Neural crest cell (in vitro differentiated cells): ENCODE results near the gene IGSF9B. TPM values are rescaled to one million over a fixed set of nuclear protein-coding genes. Genes with fewer than 3 reads are reported as not detected.

Experiments used
- DNase-seq: peaks from one replicate; pipeline ENCODE4 v3.0.0; 2021; ENCODE audit warnings: low read depth, mixed read lengths, low spot score
- H3K27ac Mint-ChIP-seq: one replicate; pipeline ENCODE4 v1.8.0; 2021; ENCODE audit warnings: mild to moderate bottlenecking, mixed read lengths; ENCODE audit not compliant: unreplicated experiment
- H3K27me3 Mint-ChIP-seq: 2 replicates; pipeline ENCODE4 v1.8.0; 2021; ENCODE audit warnings: low read depth, mild to moderate bottlenecking, mixed read lengths
- H3K36me3 Mint-ChIP-seq: 2 replicates; pipeline ENCODE4 v1.8.0; 2021; ENCODE audit warnings: low read depth, mild to moderate bottlenecking, mixed read lengths
- H3K4me1 Mint-ChIP-seq: 2 replicates; pipeline ENCODE4 v1.8.0; 2021; ENCODE audit warnings: mixed read lengths
- H3K4me3 Mint-ChIP-seq: one replicate; pipeline ENCODE4 v1.8.0; 2021; ENCODE audit warnings: mild to moderate bottlenecking, mixed read lengths
- H3K9me3 Mint-ChIP-seq: 2 replicates; pipeline ENCODE4 v1.8.0; 2021; ENCODE audit warnings: mixed read lengths
- total RNA-seq: library from RNA; stranded (reverse); gene quantifications from 2 replicates; pipeline ENCODE4 v1.2.1, GENCODE V29; 2021
- TF ChIP-seq, protein P1 (sequence below): fragments of 200-600 bp; sonication (generic); conservative IDR thresholded peaks from 2 replicates; pipeline ENCODE4 v1.5.0; 2021; ENCODE audit warnings: antibody characterized with exemption, mild to moderate bottlenecking

Gene IGSF9B
- total RNA-seq, 1 donor from 2014 or later: 12.9 TPM

DNA sequence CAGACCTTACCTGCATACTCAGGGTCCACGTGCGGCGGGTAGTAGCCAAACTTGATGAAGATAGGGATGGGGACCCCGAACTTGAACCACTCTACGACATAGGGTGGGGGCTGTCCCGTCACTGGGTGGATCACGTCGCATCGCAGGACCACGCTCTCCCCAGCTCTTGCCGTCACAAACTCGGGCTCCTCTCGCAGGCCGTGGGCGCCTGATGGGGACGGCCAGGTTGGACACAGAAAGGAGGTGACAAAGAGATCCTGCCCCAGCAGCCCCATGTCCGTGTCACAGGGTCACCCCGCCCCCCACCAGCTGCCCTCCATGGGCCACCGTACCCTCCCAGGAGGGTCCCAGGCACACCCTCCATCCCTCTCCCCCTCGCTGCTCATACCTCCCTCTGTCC, 10.7 kb downstream of the IGSF9B start:
- Mint-ChIP-seq H3K27ac (no peak overlapping the region), H3K9me3 (no peaks in the 10 kb centered on the region), H3K4me3 (no peak overlapping the region), H3K27me3 (peaks cover 46% of the 10 kb centered on the region), H3K36me3 (no peaks in the 10 kb centered on the region), H3K4me1 (peaks cover 43% of the 10 kb centered on the region)
- no peak for DNase-seq
- TF ChIP-seq, protein P1, sequence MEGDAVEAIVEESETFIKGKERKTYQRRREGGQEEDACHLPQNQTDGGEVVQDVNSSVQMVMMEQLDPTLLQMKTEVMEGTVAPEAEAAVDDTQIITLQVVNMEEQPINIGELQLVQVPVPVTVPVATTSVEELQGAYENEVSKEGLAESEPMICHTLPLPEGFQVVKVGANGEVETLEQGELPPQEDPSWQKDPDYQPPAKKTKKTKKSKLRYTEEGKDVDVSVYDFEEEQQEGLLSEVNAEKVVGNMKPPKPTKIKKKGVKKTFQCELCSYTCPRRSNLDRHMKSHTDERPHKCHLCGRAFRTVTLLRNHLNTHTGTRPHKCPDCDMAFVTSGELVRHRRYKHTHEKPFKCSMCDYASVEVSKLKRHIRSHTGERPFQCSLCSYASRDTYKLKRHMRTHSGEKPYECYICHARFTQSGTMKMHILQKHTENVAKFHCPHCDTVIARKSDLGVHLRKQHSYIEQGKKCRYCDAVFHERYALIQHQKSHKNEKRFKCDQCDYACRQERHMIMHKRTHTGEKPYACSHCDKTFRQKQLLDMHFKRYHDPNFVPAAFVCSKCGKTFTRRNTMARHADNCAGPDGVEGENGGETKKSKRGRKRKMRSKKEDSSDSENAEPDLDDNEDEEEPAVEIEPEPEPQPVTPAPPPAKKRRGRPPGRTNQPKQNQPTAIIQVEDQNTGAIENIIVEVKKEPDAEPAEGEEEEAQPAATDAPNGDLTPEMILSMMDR: no peak

DNA sequence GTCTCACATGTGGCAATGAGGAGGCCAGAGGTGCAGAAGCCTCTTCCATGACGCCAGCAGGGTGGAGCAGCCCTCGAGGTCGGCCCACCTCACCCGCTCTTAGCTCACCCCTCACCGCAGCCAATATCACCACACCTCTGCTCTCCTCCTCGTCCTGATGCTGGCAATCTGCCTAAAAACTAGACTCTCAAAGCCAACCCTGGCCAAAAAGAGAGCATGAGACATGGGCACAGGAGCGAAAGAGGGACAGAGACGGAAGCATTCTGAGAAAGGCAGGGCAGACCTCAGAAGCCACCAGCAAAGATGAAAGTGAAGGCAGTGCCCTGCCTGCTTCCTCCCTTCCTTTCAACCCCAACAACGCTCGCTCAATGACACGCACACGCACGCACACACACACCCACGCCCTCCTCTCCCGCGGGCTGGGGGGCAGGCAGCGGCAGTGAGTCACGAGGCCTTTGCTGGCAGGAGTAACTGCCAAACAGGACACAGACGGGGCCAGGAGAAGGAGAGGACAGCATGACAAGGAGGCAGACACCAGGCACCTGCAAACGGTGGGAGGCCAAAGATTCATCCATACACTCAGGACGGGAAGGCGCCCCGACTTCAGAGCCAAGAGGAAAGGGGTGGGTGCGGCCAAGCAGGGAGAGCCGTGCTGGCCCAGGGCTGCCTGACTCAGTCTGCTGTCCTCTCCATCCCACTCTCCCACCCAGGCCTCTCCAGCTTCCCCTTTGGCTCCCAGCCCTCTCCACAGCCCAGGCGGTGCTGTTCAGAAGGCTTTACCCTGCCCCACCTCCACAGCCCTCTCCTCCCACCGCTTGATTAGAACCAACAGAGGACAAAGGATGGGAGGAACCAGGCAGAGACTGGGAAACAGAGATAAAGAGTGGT, 11.4 kb downstream of the IGSF9B start:
- peak overlapping the region; percentile 47 for H3K4me3 Mint-ChIP-seq
- H3K36me3 Mint-ChIP-seq: peaks cover 3% of the 10 kb centered on the region
- DNase-seq: no peak
- peaks cover 3% of the 10 kb centered on the region for H3K9me3 Mint-ChIP-seq
- peaks cover 38% of the 10 kb centered on the region for H3K27me3 Mint-ChIP-seq
- TF ChIP-seq, protein P1: no peak
- H3K27ac Mint-ChIP-seq: no peak overlapping the region
- peaks cover 43% of the 10 kb centered on the region for H3K4me1 Mint-ChIP-seq

DNA sequence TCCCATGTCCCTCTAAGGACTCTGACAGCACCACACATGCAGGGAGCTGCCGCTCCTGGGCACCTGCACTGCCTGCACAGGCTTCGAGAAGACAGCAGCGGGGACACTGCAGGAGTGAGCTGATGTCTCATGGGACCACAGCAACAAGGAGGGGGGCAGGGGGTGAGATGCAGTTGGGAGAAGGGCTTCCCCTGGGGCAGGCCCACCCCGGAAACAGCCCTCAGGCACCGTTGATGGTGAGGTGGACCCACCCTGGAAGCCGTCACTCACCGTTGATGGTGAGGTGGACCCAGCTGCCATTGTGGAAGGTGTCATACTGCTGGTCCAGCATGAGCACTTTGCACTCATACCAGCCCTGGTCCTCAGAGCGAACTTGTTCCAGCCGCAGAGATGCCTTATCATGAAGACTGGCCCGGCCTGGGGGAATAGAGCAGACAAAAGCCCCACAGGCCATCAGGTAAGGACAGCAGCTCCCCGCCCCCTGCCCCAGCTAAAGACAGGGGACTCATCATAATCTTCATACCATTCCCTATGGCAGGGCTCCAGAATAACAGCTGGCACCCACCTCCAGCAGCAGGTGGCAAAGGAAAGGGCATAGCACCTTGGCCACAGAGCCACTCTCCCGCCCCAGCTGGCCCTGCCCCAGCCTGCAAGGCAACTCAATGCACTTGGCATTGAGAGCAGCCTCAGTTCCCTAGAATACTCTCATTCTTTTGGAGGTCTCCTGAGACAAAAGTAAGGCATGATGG, 12.6 kb downstream of the IGSF9B start:
- DNase-seq: no peak
- H3K4me3 Mint-ChIP-seq: no peak overlapping the region
- peaks cover 40% of the 10 kb centered on the region for H3K4me1 Mint-ChIP-seq
- H3K36me3 Mint-ChIP-seq: peaks cover 12% of the 10 kb centered on the region
- H3K9me3 Mint-ChIP-seq: peaks cover 10% of the 10 kb centered on the region
- peaks cover 27% of the 10 kb centered on the region for H3K27me3 Mint-ChIP-seq
- TF ChIP-seq, protein P1: no peak
- no peak overlapping the region for H3K27ac Mint-ChIP-seq

DNA sequence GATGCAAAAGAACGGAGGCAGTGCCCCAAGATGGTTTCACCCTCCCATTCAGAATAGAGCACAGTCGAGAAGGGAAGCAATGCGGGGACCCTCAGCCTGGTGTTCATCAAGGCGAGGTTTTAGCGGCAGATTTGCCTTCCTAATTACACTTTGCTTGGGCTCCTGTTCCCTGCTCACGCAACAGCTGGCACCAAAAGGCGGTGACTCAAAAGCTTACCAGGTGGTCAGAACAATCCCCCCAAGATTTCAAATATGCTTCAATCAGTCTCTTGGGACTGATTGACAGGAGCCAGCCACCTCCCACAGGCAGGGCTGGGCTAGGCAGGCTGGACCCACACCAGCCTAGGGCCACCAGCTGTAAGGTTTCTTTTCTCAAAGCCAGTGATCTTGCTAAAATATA, 14.2 kb downstream of the IGSF9B start:
- Mint-ChIP-seq H3K9me3 (peaks cover 10% of the 10 kb centered on the region), H3K27ac (no peak overlapping the region), H3K36me3 (peaks cover 12% of the 10 kb centered on the region), H3K27me3 (peaks cover 16% of the 10 kb centered on the region), H3K4me3 (no peak overlapping the region), H3K4me1 (peaks cover 27% of the 10 kb centered on the region)
- TF ChIP-seq, protein P1: no peak
- DNase-seq: no peak

DNA sequence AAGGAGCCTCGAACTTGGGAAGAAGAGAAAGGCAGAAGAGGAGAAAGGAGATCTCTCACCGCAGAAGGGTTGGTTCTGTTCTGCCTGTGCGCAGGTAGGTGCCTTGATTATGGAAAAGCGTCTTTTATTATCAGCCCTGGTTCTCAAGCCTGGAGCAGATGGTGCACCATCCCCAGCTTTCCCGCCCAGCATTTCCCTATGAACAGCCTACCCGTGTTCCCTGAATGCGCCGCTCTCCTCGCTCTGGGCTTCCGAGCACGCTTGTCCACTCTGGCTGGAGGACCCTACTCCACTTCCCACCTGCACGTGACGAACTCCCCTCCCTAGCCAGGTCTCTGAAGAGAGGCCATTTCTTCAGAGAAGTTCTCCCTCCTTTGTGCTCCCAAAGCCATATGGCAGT, 15.2 kb downstream of the IGSF9B start:
- Mint-ChIP-seq H3K9me3 (peaks cover 10% of the 10 kb centered on the region), H3K27me3 (peaks cover 10% of the 10 kb centered on the region), H3K27ac (no peak overlapping the region), H3K36me3 (peaks cover 12% of the 10 kb centered on the region), H3K4me1 (peaks cover 18% of the 10 kb centered on the region), H3K4me3 (no peak overlapping the region)
- TF ChIP-seq, protein P1: no peak
- no peak for DNase-seq
